Loucy (cell line): Measurements from ENCODE around the gene XRN2.

Experiments used
- EZH2phosphoT487 ChIP-seq: fragments of 200-600 bp; IDR thresholded peaks from 2 replicates; pipeline ENCODE4 v1.6.1; 2018; ENCODE audit warnings: antibody characterized with exemption, mild to moderate bottlenecking, moderate library complexity, borderline replicate concordance
- TF ChIP-seq, protein P1 (sequence below): fragments of 200-600 bp; sonication (generic); conservative IDR thresholded peaks from 2 replicates; pipeline ENCODE4 v1.5.1; 2014; ENCODE audit warnings: mild to moderate bottlenecking, antibody characterized with exemption, low read length

DNA sequence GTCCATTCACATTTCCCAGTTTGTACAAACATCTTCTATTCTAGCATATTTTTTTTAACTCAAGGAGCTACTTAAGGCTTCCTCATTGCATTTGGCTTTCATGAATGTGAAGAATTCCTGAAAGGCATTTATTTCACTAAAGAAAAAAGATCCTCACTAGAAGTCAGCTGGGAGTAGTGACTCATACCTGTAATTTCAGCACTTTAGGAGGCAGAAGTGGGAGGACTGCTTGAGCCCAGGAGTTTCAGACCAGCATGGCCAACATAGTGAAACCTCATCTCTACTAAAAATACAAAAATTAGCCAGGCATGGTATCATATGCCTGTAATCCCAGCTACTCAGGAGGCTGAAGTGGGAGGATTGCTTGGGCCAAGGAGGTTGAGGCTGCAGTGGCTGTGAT, 30.9 kb upstream of the XRN2 start:
- TF ChIP-seq EZH2phosphoT487, result no peak
- TF ChIP-seq, protein P1, sequence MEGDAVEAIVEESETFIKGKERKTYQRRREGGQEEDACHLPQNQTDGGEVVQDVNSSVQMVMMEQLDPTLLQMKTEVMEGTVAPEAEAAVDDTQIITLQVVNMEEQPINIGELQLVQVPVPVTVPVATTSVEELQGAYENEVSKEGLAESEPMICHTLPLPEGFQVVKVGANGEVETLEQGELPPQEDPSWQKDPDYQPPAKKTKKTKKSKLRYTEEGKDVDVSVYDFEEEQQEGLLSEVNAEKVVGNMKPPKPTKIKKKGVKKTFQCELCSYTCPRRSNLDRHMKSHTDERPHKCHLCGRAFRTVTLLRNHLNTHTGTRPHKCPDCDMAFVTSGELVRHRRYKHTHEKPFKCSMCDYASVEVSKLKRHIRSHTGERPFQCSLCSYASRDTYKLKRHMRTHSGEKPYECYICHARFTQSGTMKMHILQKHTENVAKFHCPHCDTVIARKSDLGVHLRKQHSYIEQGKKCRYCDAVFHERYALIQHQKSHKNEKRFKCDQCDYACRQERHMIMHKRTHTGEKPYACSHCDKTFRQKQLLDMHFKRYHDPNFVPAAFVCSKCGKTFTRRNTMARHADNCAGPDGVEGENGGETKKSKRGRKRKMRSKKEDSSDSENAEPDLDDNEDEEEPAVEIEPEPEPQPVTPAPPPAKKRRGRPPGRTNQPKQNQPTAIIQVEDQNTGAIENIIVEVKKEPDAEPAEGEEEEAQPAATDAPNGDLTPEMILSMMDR, result no peak
